ENCODE data around the gene NUDCD3.

The NUDCD3 gene

GRCh38 chr7:44396931-44397545, 93.4 kb downstream of the NUDCD3 start:
- no peak for DNase-seq (ENCODE audit: low spot score)
- ChIA-PET CTCF (no interaction called here), POLR2A (ENCODE audit: low non-redundant PET) (no interaction called here)
- no peak for TF ChIP-seq CTCF (conservative IDR thresholded peaks at IDR 0.05; ENCODE audit: low read depth)
- no peak overlapping the region; the same call in 1 of the 2 replicates for H3K27ac ChIP-seq

- no peak for TF ChIP-seq CTCF (conservative IDR thresholded peaks at IDR 0.05; ENCODE audit: low read depth)
Measured at GRCh38 chr7:44396496-44396895, 94.0 kb downstream of the NUDCD3 start.

GRCh38 chr7:44395067-44395466, 95.4 kb downstream of the NUDCD3 start:
- ChIA-PET POLR2A (ENCODE audit: low non-redundant PET) (no interaction called here), CTCF (no interaction called here)
- no peak overlapping the region for H3K27ac ChIP-seq
- TF ChIP-seq CTCF (conservative IDR thresholded peaks at IDR 0.05; ENCODE audit: low read depth), result no peak
- DNase-seq (ENCODE audit: low spot score), result no peak

More at GRCh38 chr7:44396496-44396895, 94.0 kb downstream of the NUDCD3 start:
- no peak for DNase-seq (ENCODE audit: low spot score)
- H3K27ac ChIP-seq, result no peak overlapping the region
- ChIA-PET CTCF (no interaction called here), POLR2A (ENCODE audit: low non-redundant PET) (no interaction called here)

- H3K27ac ChIP-seq, result no peak overlapping the region
- DNase-seq (ENCODE audit: low spot score), result no peak
- ChIA-PET CTCF (interaction anchor here (1.3 kb wide), 1 partner anchor 154 kb away, joined by 4 read pairs; no protein-coding TSS in a partner anchor), POLR2A (ENCODE audit: low non-redundant PET) (no interaction called here)
- TF ChIP-seq CTCF (conservative IDR thresholded peaks at IDR 0.05; ENCODE audit: low read depth), result no peak
Measured at GRCh38 chr7:44394636-44395035, 95.8 kb downstream of the NUDCD3 start.

GRCh38 chr7:44394112-44394447, 96.4 kb downstream of the NUDCD3 start:
- no peak for DNase-seq (ENCODE audit: low spot score)
- H3K27ac ChIP-seq, result no peak overlapping the region
- POLR2A ChIA-PET (ENCODE audit: low non-redundant PET), result no interaction called here
- no peak for TF ChIP-seq CTCF (conservative IDR thresholded peaks at IDR 0.05; ENCODE audit: low read depth)
- CTCF ChIA-PET, result interaction anchor here (0.7 to 1.3 kb wide), 3 partner anchors 58 to 153 kb away, joined by 3 to 4 read pairs (median 4); no protein-coding TSS in a partner anchor

GRCh38 chr7:44393238-44394111, 97.0 kb downstream of the NUDCD3 start:
- no peak for TF ChIP-seq CTCF (conservative IDR thresholded peaks at IDR 0.05; ENCODE audit: low read depth)
- no peak for DNase-seq (ENCODE audit: low spot score)
- CTCF ChIA-PET, result interaction anchor here (0.7 to 1.3 kb wide), 3 partner anchors 57 to 153 kb away, joined by 3 to 4 read pairs (median 4); no protein-coding TSS in a partner anchor
- POLR2A ChIA-PET (ENCODE audit: low non-redundant PET), result no interaction called here
- no peak overlapping the region for H3K27ac ChIP-seq

All from RWPE1 (cell line).